ENCODE data around the gene IL19. TPM values are rescaled to one million over a fixed set of nuclear protein-coding genes. Genes with fewer than 3 reads are reported as not detected.

IL19 gene
- total and polyA plus RNA-seq, 9 of the 15 experiments (the other 6 are each of a cell fraction or from before 2014, with no cell fraction given) = not detected

DNA sequence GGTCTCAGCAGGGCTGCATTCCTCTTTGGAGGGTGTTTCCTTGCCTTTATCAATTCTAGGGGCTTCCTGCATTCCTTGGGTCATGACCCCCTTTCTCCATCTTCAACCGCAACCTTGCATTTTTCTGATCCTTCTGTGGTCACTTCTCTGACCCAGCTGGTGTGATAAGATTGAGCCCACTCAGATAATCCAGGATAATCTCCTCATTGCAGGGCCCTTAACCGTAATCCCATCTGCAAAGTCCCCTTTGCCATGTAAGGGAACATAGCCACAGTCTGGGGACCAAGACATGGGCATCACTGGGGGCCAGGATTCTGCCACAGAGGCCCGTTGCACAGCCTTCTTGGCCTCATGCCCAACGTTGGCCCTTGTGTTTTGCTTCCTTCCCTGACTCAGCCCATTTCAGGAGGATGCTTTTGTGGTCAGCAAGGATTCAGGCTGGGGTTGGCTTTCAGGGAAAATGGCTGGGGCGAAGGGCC lies 35.0 kb upstream of the IL19 start (continued):
- TF ChIP-seq ZNF354B (CRISPR knock-in tag; IDR thresholded peaks at IDR 0.05) (peak; percentile 10; the same call in 1 of the 2 replicates), IFI16 (CRISPR knock-in tag; IDR thresholded peaks at IDR 0.05) (no peak), CBX5 (IDR thresholded peaks at IDR 0.05; ENCODE audit: borderline replicate concordance, low read depth) (no peak), ZNF766 (CRISPR knock-in tag; conservative IDR thresholded peaks at IDR 0.05) (peak; percentile 92), ETS2 (tag; IDR thresholded peaks at IDR 0.05; ENCODE audit: borderline replicate concordance, poor library complexity, severe bottlenecking) (no peak), LEF1 (IDR thresholded peaks at IDR 0.05) (peak; percentile 69; the same call in 1 of the 2 replicates), CTBP1 (IDR thresholded peaks at IDR 0.05; ENCODE audit: borderline replicate concordance) (peak; percentile 92), ILF3 (IDR thresholded peaks at IDR 0.05; ENCODE audit: borderline replicate concordance) (0 out of 2 replicates have a peak, but pooled peaks have one; percentile 31), MCM2 (IDR thresholded peaks at IDR 0.05; ENCODE audit: low read depth) (no peak), HDAC3 (IDR thresholded peaks at IDR 0.05; ENCODE audit: borderline replicate concordance, partially characterized antibody) (peak; percentile 89), CHD2 (IDR thresholded peaks at IDR 0.05; ENCODE audit: low read depth, low read length) (no peak), BHLHE40 (IDR thresholded peaks at IDR 0.05; ENCODE audit: low read length) (no peak), RREB1 (CRISPR knock-in tag; IDR thresholded peaks at IDR 0.05) (peak; percentile 51; the same call in 1 of the 2 replicates), FOXJ2 (tag; IDR thresholded peaks at IDR 0.05) (no peak), DNMT1 (IDR thresholded peaks at IDR 0.05) (no peak), NFE2 (IDR thresholded peaks at IDR 0.05; ENCODE audit: low read depth) (peak; percentile 58; the same call in 1 of the 2 replicates), BRD4 (IDR thresholded peaks at IDR 0.05) (no peak), HOXB6 (CRISPR knock-in tag; IDR thresholded peaks at IDR 0.05; ENCODE audit: borderline replicate concordance) (no peak)
- TF ChIP-seq, protein P1, sequence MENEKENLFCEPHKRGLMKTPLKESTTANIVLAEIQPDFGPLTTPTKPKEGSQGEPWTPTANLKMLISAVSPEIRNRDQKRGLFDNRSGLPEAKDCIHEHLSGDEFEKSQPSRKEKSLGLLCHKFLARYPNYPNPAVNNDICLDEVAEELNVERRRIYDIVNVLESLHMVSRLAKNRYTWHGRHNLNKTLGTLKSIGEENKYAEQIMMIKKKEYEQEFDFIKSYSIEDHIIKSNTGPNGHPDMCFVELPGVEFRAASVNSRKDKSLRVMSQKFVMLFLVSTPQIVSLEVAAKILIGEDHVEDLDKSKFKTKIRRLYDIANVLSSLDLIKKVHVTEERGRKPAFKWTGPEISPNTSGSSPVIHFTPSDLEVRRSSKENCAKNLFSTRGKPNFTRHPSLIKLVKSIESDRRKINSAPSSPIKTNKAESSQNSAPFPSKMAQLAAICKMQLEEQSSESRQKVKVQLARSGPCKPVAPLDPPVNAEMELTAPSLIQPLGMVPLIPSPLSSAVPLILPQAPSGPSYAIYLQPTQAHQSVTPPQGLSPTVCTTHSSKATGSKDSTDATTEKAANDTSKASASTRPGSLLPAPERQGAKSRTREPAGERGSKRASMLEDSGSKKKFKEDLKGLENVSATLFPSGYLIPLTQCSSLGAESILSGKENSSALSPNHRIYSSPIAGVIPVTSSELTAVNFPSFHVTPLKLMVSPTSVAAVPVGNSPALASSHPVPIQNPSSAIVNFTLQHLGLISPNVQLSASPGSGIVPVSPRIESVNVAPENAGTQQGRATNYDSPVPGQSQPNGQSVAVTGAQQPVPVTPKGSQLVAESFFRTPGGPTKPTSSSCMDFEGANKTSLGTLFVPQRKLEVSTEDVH (IDR thresholded peaks at IDR 0.05; ENCODE audit: low read depth, partially characterized antibody) = peak; percentile 32
- TF ChIP-seq, protein P2, sequence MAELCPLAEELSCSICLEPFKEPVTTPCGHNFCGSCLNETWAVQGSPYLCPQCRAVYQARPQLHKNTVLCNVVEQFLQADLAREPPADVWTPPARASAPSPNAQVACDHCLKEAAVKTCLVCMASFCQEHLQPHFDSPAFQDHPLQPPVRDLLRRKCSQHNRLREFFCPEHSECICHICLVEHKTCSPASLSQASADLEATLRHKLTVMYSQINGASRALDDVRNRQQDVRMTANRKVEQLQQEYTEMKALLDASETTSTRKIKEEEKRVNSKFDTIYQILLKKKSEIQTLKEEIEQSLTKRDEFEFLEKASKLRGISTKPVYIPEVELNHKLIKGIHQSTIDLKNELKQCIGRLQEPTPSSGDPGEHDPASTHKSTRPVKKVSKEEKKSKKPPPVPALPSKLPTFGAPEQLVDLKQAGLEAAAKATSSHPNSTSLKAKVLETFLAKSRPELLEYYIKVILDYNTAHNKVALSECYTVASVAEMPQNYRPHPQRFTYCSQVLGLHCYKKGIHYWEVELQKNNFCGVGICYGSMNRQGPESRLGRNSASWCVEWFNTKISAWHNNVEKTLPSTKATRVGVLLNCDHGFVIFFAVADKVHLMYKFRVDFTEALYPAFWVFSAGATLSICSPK (IDR thresholded peaks at IDR 0.05; ENCODE audit: borderline replicate concordance) = no peak

All from K562 (cell line).